Measurements from ENCODE around the gene AGBL1. TPM values are rescaled to one million over a fixed set of nuclear protein-coding genes. Genes with fewer than 3 reads are reported as not detected.

Gene AGBL1
- total and polyA plus RNA-seq, 2 donors (not counting 1 experiment from before 2014, with no cell fraction given), result not detected

DNA sequence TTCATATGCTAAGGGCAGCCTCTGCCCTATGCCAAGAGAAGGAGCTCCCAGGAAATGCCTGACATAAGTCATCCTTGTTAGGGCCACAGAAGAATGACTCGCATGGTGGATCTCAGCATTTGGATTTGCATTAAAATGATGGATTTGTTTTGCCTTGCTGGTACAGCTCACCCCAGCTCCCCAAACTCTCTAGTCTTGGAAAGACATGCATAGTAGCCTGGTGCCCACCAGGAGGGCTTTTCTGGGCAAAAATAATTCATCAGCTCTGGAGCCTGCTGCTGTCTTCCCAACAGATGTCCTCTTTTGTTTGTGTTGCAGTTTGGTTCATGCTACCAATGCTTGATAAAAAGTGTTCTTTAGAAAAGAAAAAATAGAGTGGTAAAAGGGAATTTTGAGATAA, 833.0 kb downstream of the AGBL1 start:
- Histone ChIP-seq H3K4me3 (ENCODE audit: control extremely low read depth in 1 of 5, extremely low read depth in 1 of 5, insufficient read depth in 1 of 5, low read depth in 2 of 5, low read length in 4 of 5) (no peak overlapping the region), H3K27ac (ENCODE audit: low read length in 2 of 2) (no peak overlapping the region), H3K27me3 (replicated peaks in 1 of 4; ENCODE audit: control extremely low read depth in 1 of 4, control insufficient read depth in 3 of 4, insufficient read depth in 4 of 4, low read length in 3 of 4) (no peaks in the 10 kb centered on the region), H3K36me3 (replicated peaks in 1 of 2; ENCODE audit: control extremely low read depth in 1 of 2, control insufficient read depth in 1 of 2, extremely low read depth in 1 of 2, insufficient read depth in 2 of 2, low read length in 1 of 2) (no peaks in the 10 kb centered on the region), H3K79me2 (ENCODE audit: control insufficient read depth, insufficient read depth, low read length) (no peaks in the 10 kb centered on the region), H4K20me1 (ENCODE audit: control insufficient read depth, insufficient read depth, low read length, poor library complexity, severe bottlenecking) (no peaks in the 10 kb centered on the region), H3K4me2 (replicated peaks; ENCODE audit: low read depth, low read length, poor library complexity, severe bottlenecking) (no peak overlapping the region), H3K9me3 (ENCODE audit: control extremely low read depth in 1 of 3, control insufficient read depth in 2 of 3, insufficient read depth in 1 of 3, low read length in 2 of 3) (peaks cover 0 to 3% (median 0%) of the 10 kb centered on the region in 3 donors), H3K4me1 (ENCODE audit: control insufficient read depth in 2 of 2, insufficient read depth in 2 of 2, low read length in 2 of 2) (no peaks in the 10 kb centered on the region), H2AFZ (ENCODE audit: insufficient read depth, low read depth, low read length, poor library complexity, severe bottlenecking) (no peak overlapping the region), H3K9ac (ENCODE audit: low read length) (no peak overlapping the region)
- Mint-ChIP-seq H3K4me1 (no peaks in the 10 kb centered on the region), H3K9me3 (ENCODE audit: insufficient read depth) (peaks cover 6% of the 10 kb centered on the region), H3K27ac (no peak overlapping the region), H3K27me3 (no peaks in the 10 kb centered on the region), H3K4me3 (no peak overlapping the region)
- DNase-seq, result no peak
- intact Hi-C loops (cut with micrococcal nuclease), result no loop called here
- ChIA-PET CTCF (no interaction called here), POLR2A (no interaction called here)
- TF ChIP-seq EZH2 (IDR thresholded peaks at IDR 0.05; ENCODE audit: borderline replicate concordance, insufficient read depth, low read depth, low read length, poor library complexity, severe bottlenecking), result no peak
- TF ChIP-seq, protein P1, sequence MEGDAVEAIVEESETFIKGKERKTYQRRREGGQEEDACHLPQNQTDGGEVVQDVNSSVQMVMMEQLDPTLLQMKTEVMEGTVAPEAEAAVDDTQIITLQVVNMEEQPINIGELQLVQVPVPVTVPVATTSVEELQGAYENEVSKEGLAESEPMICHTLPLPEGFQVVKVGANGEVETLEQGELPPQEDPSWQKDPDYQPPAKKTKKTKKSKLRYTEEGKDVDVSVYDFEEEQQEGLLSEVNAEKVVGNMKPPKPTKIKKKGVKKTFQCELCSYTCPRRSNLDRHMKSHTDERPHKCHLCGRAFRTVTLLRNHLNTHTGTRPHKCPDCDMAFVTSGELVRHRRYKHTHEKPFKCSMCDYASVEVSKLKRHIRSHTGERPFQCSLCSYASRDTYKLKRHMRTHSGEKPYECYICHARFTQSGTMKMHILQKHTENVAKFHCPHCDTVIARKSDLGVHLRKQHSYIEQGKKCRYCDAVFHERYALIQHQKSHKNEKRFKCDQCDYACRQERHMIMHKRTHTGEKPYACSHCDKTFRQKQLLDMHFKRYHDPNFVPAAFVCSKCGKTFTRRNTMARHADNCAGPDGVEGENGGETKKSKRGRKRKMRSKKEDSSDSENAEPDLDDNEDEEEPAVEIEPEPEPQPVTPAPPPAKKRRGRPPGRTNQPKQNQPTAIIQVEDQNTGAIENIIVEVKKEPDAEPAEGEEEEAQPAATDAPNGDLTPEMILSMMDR (IDR thresholded peaks at IDR 0.05), result no peak
- WGBS (ENCODE audit: insufficient coverage), result no CpG with 5 or more reads among the region's 1 CpG
- ATAC-seq (ENCODE audit: low read depth), result no peak

DNA sequence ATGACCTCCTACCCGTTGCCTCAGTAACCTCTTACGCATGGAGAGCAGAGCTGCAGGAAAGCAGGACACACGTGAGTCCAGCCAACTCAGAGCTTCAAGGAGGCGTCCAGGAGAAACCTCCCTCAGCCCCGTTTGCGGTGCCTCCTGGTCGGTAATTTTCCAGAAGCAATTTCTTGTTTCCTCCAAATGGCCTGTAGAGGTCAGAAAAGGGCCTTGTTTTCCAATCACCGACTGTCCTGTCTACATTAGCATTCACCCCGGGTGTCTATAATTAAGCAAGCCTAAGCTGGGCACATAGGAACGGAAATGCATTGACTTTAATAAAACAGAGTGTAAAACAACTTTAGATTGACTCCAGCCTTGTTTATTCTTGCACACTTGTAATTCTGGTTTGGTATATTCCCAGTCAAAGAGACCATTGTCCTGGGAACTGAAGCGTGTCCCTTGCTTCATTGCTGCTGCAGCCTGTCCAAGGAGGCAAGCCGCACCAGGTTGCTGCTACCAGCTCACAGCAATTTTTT, 836.2 kb downstream of the AGBL1 start:
- POLR2A ChIA-PET, result no interaction called here

More for the DNA sequence above, 836.2 kb downstream of the AGBL1 start:
- Histone ChIP-seq H3K9me3 (ENCODE audit: control extremely low read depth in 1 of 3, control insufficient read depth in 2 of 3, insufficient read depth in 1 of 3, low read length in 2 of 3) (peaks cover 0 to 3% (median 0%) of the 10 kb centered on the region in 3 donors), H2AFZ (ENCODE audit: insufficient read depth, low read depth, low read length, poor library complexity, severe bottlenecking) (no peak overlapping the region), H3K4me2 (replicated peaks; ENCODE audit: low read depth, low read length, poor library complexity, severe bottlenecking) (no peak overlapping the region), H3K4me1 (ENCODE audit: control insufficient read depth in 2 of 2, insufficient read depth in 2 of 2, low read length in 2 of 2) (no peaks in the 10 kb centered on the region), H3K36me3 (replicated peaks in 1 of 2; ENCODE audit: control extremely low read depth in 1 of 2, control insufficient read depth in 1 of 2, extremely low read depth in 1 of 2, insufficient read depth in 2 of 2, low read length in 1 of 2) (no peaks in the 10 kb centered on the region), H3K9ac (ENCODE audit: low read length) (no peak overlapping the region), H3K27me3 (replicated peaks in 1 of 4; ENCODE audit: control extremely low read depth in 1 of 4, control insufficient read depth in 3 of 4, insufficient read depth in 4 of 4, low read length in 3 of 4) (no peaks in the 10 kb centered on the region), H3K4me3 (ENCODE audit: control extremely low read depth in 1 of 5, extremely low read depth in 1 of 5, insufficient read depth in 1 of 5, low read depth in 2 of 5, low read length in 4 of 5) (no peak overlapping the region), H3K27ac (ENCODE audit: low read length in 2 of 2) (no peak overlapping the region), H4K20me1 (ENCODE audit: control insufficient read depth, insufficient read depth, low read length, poor library complexity, severe bottlenecking) (no peaks in the 10 kb centered on the region), H3K79me2 (ENCODE audit: control insufficient read depth, insufficient read depth, low read length) (no peaks in the 10 kb centered on the region)
- Mint-ChIP-seq H3K4me1 (no peaks in the 10 kb centered on the region), H3K9me3 (ENCODE audit: insufficient read depth) (no peaks in the 10 kb centered on the region), H3K27me3 (no peaks in the 10 kb centered on the region), H3K27ac (no peak overlapping the region), H3K4me3 (no peak overlapping the region)
- no peak for TF ChIP-seq EZH2 (IDR thresholded peaks at IDR 0.05; ENCODE audit: borderline replicate concordance, insufficient read depth, low read depth, low read length, poor library complexity, severe bottlenecking)
- TF ChIP-seq, protein P1 (IDR thresholded peaks at IDR 0.05), result no peak
- WGBS (ENCODE audit: insufficient coverage), result 26% methylated on average over 9 of the region's 12 CpGs
- intact Hi-C loops (cut with micrococcal nuclease), result loop anchor here (2.0 kb wide), 1 partner anchor 61 kb away; no protein-coding TSS in a partner anchor
- CTCF ChIA-PET, result no interaction called here
- no peak for DNase-seq
- no peak for ATAC-seq (ENCODE audit: low read depth)

Data from B cell (primary cell).